Activated gamma-delta T cell (primary cell): ENCODE measurements around the gene PLEKHA4.
"Not testable (repeated sequence)": the region's sequence is repeated elsewhere in the genome, so short reads cannot be mapped to it uniquely, and the experiment has no call there.

Experiments used
- DNase-seq: peaks from one replicate; lab custom pipeline; 2025; lab: John Stamatoyannopoulos, UW

The PLEKHA4 gene

GRCh38 chr19:48866692-48867091 lies 1.7 kb downstream of the PLEKHA4 start:
- DNase-seq: no peak

GRCh38 chr19:48862827-48863226 lies 5.6 kb downstream of the PLEKHA4 start:
- no peak for DNase-seq

- DNase-seq: no peak
Measured at GRCh38 chr19:48861313-48861712, 7.1 kb downstream of the PLEKHA4 start.

GRCh38 chr19:48859711-48860572 lies 8.5 kb downstream of the PLEKHA4 start:
- no peak for DNase-seq

GRCh38 chr19:48858984-48859710 lies 9.3 kb downstream of the PLEKHA4 start:
- DNase-seq: peak; percentile 36

GRCh38 chr19:48856921-48857320 lies 11.5 kb downstream of the PLEKHA4 start:
- DNase-seq: no peak

- no peak for DNase-seq
Measured at GRCh38 chr19:48854103-48854502, 14.3 kb downstream of the PLEKHA4 start.

GRCh38 chr19:48853483-48853882 lies 14.9 kb downstream of the PLEKHA4 start:
- no peak for DNase-seq

GRCh38 chr19:48852292-48852691 lies 16.1 kb downstream of the PLEKHA4 start:
- no peak for DNase-seq

- not testable (repeated sequence) for DNase-seq
Measured at GRCh38 chr19:48846659-48847058, 21.8 kb downstream of the PLEKHA4 start.

GRCh38 chr19:48845384-48845783 lies 23.0 kb downstream of the PLEKHA4 start:
- no peak for DNase-seq

- DNase-seq: no peak
Measured at GRCh38 chr19:48844472-48844871, 23.9 kb downstream of the PLEKHA4 start.

GRCh38 chr19:48842789-48843162 lies 25.6 kb downstream of the PLEKHA4 start:
- no peak for DNase-seq

- DNase-seq: no peak
Measured at GRCh38 chr19:48841571-48841970, 26.8 kb downstream of the PLEKHA4 start.

- no peak for DNase-seq
Measured at GRCh38 chr19:48841047-48841446, 27.4 kb downstream of the PLEKHA4 start.

- DNase-seq: no peak
Measured at GRCh38 chr19:48837687-48838086, 30.7 kb downstream of the PLEKHA4 start.

GRCh38 chr19:48837051-48837524 lies 31.3 kb downstream of the PLEKHA4 start:
- DNase-seq: peak; percentile 64

- DNase-seq: no peak
Measured at GRCh38 chr19:48836089-48837017, 32.1 kb downstream of the PLEKHA4 start, which contains the start of gene HSD17B14. Gene HSD17B14, minus strand, starts transcription at chr19:48836491. Its CDS starts 80 bp downstream, at chr19:48836411.

GRCh38 chr19:48835734-48836088 lies 32.7 kb downstream of the PLEKHA4 start:
- no peak for DNase-seq

GRCh38 chr19:48833977-48834376 lies 34.4 kb downstream of the PLEKHA4 start:
- DNase-seq: no peak

- no peak for DNase-seq
Measured at GRCh38 chr19:48833049-48833448, 35.4 kb downstream of the PLEKHA4 start.

- DNase-seq: no peak
Measured at GRCh38 chr19:48830965-48831364, 37.5 kb downstream of the PLEKHA4 start.
